Measurements from ENCODE around the gene IFITM2.
A peak's percentile ranks its signal among the peaks of the same experiment; 100 is the strongest.
"Not testable (repeated sequence)": the region's sequence is repeated elsewhere in the genome, so short reads cannot be mapped to it uniquely, and the experiment has no call there.

Gene IFITM2

DNA sequence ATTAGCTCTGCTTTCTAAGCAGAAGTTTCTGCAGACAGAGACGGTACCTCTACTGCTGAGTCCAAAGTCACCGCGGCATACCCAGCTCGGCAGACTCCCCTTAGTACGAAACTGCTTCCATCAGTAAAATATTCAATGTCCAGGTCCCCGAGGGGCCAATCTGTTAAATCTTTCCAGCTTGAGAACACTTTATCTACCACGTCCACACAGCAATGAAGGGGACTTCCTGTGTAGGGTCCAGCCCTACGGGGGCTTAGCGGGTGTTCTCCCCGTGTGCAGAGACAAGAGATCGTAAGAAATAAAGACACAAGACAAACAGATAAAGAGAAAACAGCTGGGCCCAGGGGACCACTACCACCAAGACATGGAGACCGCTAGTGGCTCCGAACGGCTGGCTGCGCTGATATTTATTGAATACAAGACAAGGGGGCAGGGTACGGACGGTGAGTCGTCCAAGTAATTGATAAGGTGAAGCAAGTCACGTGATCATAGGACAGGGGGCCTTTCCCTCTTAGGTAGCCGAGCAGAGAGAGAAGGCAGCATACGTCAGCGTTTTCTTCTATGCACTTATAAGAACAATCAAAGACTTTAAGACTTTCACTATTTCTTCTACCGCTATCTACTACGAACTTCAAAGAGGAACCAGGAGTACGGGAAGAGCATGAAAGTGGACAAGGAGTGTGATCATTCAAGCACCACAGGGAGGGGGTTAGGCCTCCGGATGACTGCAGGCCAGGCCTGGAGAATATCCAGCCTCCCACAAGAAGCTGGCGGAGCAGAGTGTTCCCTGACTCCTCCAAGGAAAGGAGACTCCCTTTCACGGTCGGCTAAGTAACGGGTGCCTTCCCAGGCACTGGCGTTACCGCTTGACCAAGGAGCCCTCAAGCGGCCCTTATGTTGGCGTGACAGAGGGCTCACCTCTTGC, 17.2 kb downstream of the IFITM2 start:
- H3K79me2 ChIP-seq (ENCODE audit: control insufficient read depth, insufficient read depth, low read length, poor library complexity); H4K12ac ChIP-seq (ENCODE audit: low read depth, low read length); H3K4me3 ChIP-seq (ENCODE audit: low read depth, low read length); H2BK120ac ChIP-seq (ENCODE audit: insufficient read depth, low read length, poor library complexity); H3K18ac ChIP-seq (ENCODE audit: low read length); H3K9me3 ChIP-seq (ENCODE audit: insufficient read depth, low read depth, low read length); H2AFZ ChIP-seq (ENCODE audit: insufficient read depth, low read length, poor library complexity); H3K9ac ChIP-seq (ENCODE audit: low read length); H3K4me1 ChIP-seq (ENCODE audit: control insufficient read depth in 1 of 2, insufficient read depth in 2 of 2, low read length in 2 of 2); H3K4me2 ChIP-seq (ENCODE audit: low read length); H3K79me1 ChIP-seq (ENCODE audit: low read length); H2BK5ac ChIP-seq (ENCODE audit: low read depth, low read length, poor library complexity); H2BK12ac ChIP-seq (ENCODE audit: low read length); H4K91ac ChIP-seq (ENCODE audit: low read depth, low read length); H3K27me3 ChIP-seq (ENCODE audit: insufficient read depth, low read length); DNase-seq; H4K8ac ChIP-seq (ENCODE audit: low read depth, low read length); H3K36me3 ChIP-seq (ENCODE audit: control insufficient read depth in 1 of 2, insufficient read depth in 2 of 2, low read length in 2 of 2); H2AK5ac ChIP-seq (ENCODE audit: low read length); H3K23ac ChIP-seq (ENCODE audit: low read length); H3K4ac ChIP-seq (ENCODE audit: low read depth, low read length); H3K27ac ChIP-seq (ENCODE audit: low read depth, low read length); H3K14ac ChIP-seq (ENCODE audit: low read length): not testable (repeated sequence)
- no CpG with 5 or more reads among the region's 34 CpGs for WGBS (ENCODE audit: extremely low coverage, insufficient coverage, insufficient read length)

DNA sequence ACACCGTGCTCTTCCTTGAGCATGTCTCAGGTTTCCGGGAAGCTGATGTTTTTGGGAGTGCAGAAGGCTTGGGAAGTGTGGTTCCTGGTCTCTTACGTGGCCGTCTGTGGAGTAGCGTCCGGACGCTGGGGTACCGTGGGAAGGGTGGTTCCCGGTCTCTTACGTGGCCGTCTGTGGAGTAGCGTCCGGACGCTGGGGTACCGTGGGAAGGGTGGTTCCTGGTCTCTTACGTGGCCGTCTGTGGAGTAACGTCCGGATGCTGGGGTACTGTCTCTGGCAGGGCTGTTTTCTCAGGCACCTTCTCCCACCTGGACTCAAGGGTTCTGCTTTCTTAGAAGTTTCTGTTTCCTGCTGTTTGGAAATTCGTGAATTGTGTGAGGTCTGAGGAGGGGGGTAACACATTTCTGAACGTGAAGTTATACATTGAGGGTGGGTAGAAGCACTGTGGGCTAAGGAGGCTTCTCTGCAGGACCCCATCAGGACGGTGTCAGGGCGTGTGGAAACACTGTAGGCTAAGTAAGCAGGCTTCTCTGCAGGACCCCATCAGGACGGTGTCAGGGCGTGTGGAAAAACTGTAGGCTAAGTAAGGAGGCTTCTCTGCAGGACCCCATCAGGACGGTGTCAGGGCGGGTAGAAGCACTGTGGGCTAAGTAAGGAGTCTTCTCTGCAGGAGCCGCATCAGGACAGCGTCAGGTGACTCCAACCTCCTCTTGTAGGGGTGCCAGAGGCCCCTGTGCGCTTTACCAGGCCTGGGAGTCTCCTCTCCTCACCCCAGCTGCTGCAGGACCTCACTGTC, 18.4 kb downstream of the IFITM2 start:
- H3K79me2 ChIP-seq (ENCODE audit: control insufficient read depth, insufficient read depth, low read length, poor library complexity), result no peaks in the 10 kb centered on the region
- H3K9ac ChIP-seq (ENCODE audit: low read length), result no peak overlapping the region
- H2AK5ac ChIP-seq (ENCODE audit: low read length), result no peak overlapping the region
- no CpG with 5 or more reads among the region's 30 CpGs for WGBS (ENCODE audit: extremely low coverage, insufficient coverage, insufficient read length)
- no peak overlapping the region for H3K4me3 ChIP-seq (ENCODE audit: low read depth, low read length)
- H2BK12ac ChIP-seq (ENCODE audit: low read length), result no peak overlapping the region
- no peak overlapping the region for H3K4ac ChIP-seq (ENCODE audit: low read depth, low read length)
- H3K18ac ChIP-seq (ENCODE audit: low read length), result no peak overlapping the region
- H3K14ac ChIP-seq (ENCODE audit: low read length), result peak overlapping the region; percentile 8
- no peak overlapping the region for H4K12ac ChIP-seq (ENCODE audit: low read depth, low read length)
- no peak overlapping the region for H2BK120ac ChIP-seq (ENCODE audit: insufficient read depth, low read length, poor library complexity)
- H2BK5ac ChIP-seq (ENCODE audit: low read depth, low read length, poor library complexity), result no peak overlapping the region
- H3K27me3 ChIP-seq (ENCODE audit: insufficient read depth, low read length), result no peaks in the 10 kb centered on the region
- no peak overlapping the region for H3K23ac ChIP-seq (ENCODE audit: low read length)
- H2AFZ ChIP-seq (ENCODE audit: insufficient read depth, low read length, poor library complexity), result no peak overlapping the region
- H4K91ac ChIP-seq (ENCODE audit: low read depth, low read length), result no peak overlapping the region
- peaks cover 1 to 2% of the 10 kb centered on the region in 2 experiments for H3K4me1 ChIP-seq (ENCODE audit: control insufficient read depth in 1 of 2, insufficient read depth in 2 of 2, low read length in 2 of 2)
- DNase-seq, result no peak
- no peak overlapping the region for H3K4me2 ChIP-seq (ENCODE audit: low read length)
- H3K9me3 ChIP-seq (ENCODE audit: insufficient read depth, low read depth, low read length), result peaks cover 2% of the 10 kb centered on the region
- H4K8ac ChIP-seq (ENCODE audit: low read depth, low read length), result no peak overlapping the region
- no peak overlapping the region for H3K27ac ChIP-seq (ENCODE audit: low read depth, low read length)
- peaks cover 1% of the 10 kb centered on the region for H3K79me1 ChIP-seq (ENCODE audit: low read length)
- no peaks in the 10 kb centered on the region for H3K36me3 ChIP-seq (ENCODE audit: control insufficient read depth in 1 of 2, insufficient read depth in 2 of 2, low read length in 2 of 2)

DNA sequence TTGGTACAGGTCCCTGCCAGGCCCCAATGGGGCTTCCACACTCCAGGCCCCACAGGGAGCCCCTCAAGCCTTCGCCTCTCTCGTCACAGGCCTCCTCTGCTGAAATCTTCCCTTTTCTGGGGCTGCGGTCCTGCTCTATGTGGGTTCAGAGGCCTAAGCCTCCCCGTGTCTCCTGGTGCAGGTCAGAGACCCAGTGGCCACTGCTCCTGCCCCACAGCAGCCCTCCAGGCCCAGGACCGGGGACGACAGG, 18.9 kb downstream of the IFITM2 start:
- H2AK5ac ChIP-seq (ENCODE audit: low read length), result no peak overlapping the region

DNA sequence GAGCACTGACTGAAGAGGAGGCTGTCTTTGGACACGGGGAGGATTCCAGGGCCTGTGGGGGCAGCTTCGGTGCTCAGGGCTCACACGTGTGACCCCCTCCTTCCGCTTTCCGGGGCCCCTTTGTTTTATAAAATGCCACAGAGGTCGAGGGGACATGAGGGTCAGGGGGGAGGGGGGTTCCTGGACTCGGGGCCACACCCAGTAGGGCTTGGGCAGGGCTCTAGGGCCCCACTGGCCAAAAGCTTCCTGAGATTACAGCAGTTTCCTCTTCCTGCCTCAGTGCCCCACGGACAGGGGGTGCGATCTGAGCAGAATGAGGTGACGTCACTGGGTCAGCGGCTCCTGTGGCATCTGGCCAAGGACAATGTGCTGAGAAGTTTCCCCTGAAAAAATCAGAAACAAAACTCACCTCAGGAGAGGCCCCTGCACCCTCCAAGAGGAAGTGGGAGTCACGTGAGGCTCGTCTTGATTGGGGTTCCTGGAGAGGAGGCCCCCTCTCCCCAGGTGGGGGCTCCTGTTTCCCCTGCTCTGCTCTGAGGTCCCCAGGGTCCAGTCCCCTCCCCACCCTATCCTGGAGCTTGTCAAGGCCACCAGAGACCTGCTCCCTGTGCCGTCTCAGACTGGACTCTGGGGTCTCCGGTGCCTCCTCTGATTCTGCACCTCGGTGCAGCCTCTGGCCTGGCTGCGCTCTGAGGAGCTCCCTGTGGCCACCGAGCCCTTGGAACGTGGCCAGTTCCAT, 19.4 kb downstream of the IFITM2 start:
- Histone ChIP-seq H3K4me3 (ENCODE audit: low read depth, low read length) (no peak overlapping the region), H3K79me2 (ENCODE audit: control insufficient read depth, insufficient read depth, low read length, poor library complexity) (no peaks in the 10 kb centered on the region), H3K14ac (ENCODE audit: low read length) (no peak overlapping the region), H3K9ac (ENCODE audit: low read length) (no peak overlapping the region), H2BK12ac (ENCODE audit: low read length) (no peak overlapping the region), H3K27ac (ENCODE audit: low read depth, low read length) (no peak overlapping the region), H3K36me3 (ENCODE audit: control insufficient read depth in 1 of 2, insufficient read depth in 2 of 2, low read length in 2 of 2) (no peaks in the 10 kb centered on the region), H4K8ac (ENCODE audit: low read depth, low read length) (no peak overlapping the region), H3K4me2 (ENCODE audit: low read length) (no peak overlapping the region), H2AFZ (ENCODE audit: insufficient read depth, low read length, poor library complexity) (no peak overlapping the region), H3K27me3 (ENCODE audit: insufficient read depth, low read length) (no peaks in the 10 kb centered on the region), H2BK120ac (ENCODE audit: insufficient read depth, low read length, poor library complexity) (no peak overlapping the region), H2BK5ac (ENCODE audit: low read depth, low read length, poor library complexity) (no peak overlapping the region), H4K12ac (ENCODE audit: low read depth, low read length) (no peak overlapping the region), H3K79me1 (ENCODE audit: low read length) (no peaks in the 10 kb centered on the region), H3K4me1 (ENCODE audit: control insufficient read depth in 1 of 2, insufficient read depth in 2 of 2, low read length in 2 of 2) (no peaks in the 10 kb centered on the region), H3K23ac (ENCODE audit: low read length) (no peak overlapping the region), H3K4ac (ENCODE audit: low read depth, low read length) (no peak overlapping the region), H2AK5ac (ENCODE audit: low read length) (no peak overlapping the region), H3K9me3 (ENCODE audit: insufficient read depth, low read depth, low read length) (peaks cover 8% of the 10 kb centered on the region), H4K91ac (ENCODE audit: low read depth, low read length) (no peak overlapping the region), H3K18ac (ENCODE audit: low read length) (no peak overlapping the region)
- no peak for DNase-seq
- WGBS (ENCODE audit: extremely low coverage, insufficient coverage, insufficient read length), result no CpG with 5 or more reads among the region's 19 CpGs

More for the DNA sequence above, 18.9 kb downstream of the IFITM2 start:
- no peak for DNase-seq
- no CpG with 5 or more reads among the region's 6 CpGs for WGBS (ENCODE audit: extremely low coverage, insufficient coverage, insufficient read length)
- Histone ChIP-seq H2BK5ac (ENCODE audit: low read depth, low read length, poor library complexity) (no peak overlapping the region), H3K36me3 (ENCODE audit: control insufficient read depth in 1 of 2, insufficient read depth in 2 of 2, low read length in 2 of 2) (no peaks in the 10 kb centered on the region), H3K4ac (ENCODE audit: low read depth, low read length) (no peak overlapping the region), H2AFZ (ENCODE audit: insufficient read depth, low read length, poor library complexity) (no peak overlapping the region), H3K18ac (ENCODE audit: low read length) (no peak overlapping the region), H3K4me3 (ENCODE audit: low read depth, low read length) (no peak overlapping the region), H4K12ac (ENCODE audit: low read depth, low read length) (no peak overlapping the region), H3K14ac (ENCODE audit: low read length) (no peak overlapping the region), H3K4me1 (ENCODE audit: control insufficient read depth in 1 of 2, insufficient read depth in 2 of 2, low read length in 2 of 2) (no peaks in the 10 kb centered on the region), H4K91ac (ENCODE audit: low read depth, low read length) (no peak overlapping the region), H4K8ac (ENCODE audit: low read depth, low read length) (no peak overlapping the region), H3K9me3 (ENCODE audit: insufficient read depth, low read depth, low read length) (peaks cover 3% of the 10 kb centered on the region), H3K27me3 (ENCODE audit: insufficient read depth, low read length) (no peaks in the 10 kb centered on the region), H3K79me1 (ENCODE audit: low read length) (no peaks in the 10 kb centered on the region), H3K23ac (ENCODE audit: low read length) (no peak overlapping the region), H2BK120ac (ENCODE audit: insufficient read depth, low read length, poor library complexity) (no peak overlapping the region), H3K9ac (ENCODE audit: low read length) (no peak overlapping the region), H3K79me2 (ENCODE audit: control insufficient read depth, insufficient read depth, low read length, poor library complexity) (no peaks in the 10 kb centered on the region), H3K4me2 (ENCODE audit: low read length) (no peak overlapping the region), H3K27ac (ENCODE audit: low read depth, low read length) (no peak overlapping the region), H2BK12ac (ENCODE audit: low read length) (no peak overlapping the region)

Measured in trophoblast cell (in vitro differentiated cells and primary cell).